Measurements from ENCODE around the gene IL1RAPL2.
"Not testable (repeated sequence)": the region's sequence is repeated elsewhere in the genome, so short reads cannot be mapped to it uniquely, and the experiment has no call there.

Gene IL1RAPL2

DNA sequence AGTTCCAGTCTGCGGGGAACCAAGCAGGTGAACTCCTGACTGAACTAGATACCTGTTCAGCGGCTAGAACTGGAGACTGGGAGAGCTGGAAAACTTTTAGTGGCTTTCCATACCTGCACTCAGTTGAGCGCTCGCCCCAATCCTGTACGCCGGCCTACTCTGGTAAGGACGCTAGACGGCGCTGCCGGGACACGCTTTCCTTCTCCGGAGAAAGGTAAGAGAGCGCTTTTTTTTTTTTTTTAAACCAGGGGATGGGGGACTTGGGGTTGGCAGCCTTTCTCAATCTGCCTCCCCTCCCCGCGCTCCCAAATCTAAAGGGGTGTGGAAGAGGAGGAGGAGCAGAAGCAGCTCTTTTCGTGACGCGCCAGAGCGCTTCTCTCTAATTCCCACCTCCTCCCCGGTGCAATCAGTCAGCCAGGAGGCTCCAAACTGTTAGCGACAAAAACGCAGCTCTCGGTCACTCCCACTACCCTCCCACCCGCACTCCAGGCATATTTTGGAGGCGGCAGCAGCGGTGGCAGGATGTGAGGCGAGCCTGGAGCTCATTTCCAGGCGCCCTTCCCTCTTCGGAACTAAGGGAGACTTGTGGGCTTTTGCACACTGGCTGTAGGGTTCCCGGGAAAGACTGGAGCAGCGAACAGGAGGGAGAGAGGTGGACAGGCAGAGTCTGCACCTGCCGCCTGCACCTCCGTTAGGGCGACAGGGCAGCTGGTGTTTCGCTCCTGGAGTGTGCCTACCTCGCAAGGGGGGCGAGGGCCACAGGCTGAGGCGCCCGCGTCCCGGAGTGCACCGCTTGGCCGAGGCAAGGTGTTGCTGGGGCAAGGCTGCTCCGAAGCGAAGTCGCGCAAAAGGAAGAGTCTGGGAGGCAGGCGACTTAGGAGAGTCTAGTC lies at the start of gene IL1RAPL2:
IL1RAPL2 (plus strand) TSS at position 409 of the 890 bp plus-strand sequence.
- Histone ChIP-seq H3K9me3 (ENCODE audit: control insufficient read depth, low read depth, low read length) (no peaks in the 10 kb centered on the region), H3K9ac (ENCODE audit: low read length) (peak within 1 kb of the TSS; percentile 9), H3K27me3 (ENCODE audit: control insufficient read depth, insufficient read depth, low read length) (peaks cover 65% of the 10 kb centered on the region), H3K36me3 (ENCODE audit: control insufficient read depth, low read depth, low read length) (no peaks in the 10 kb centered on the region), H3K27ac (ENCODE audit: low read length) (no peak within 1 kb of the TSS), H3K4me3 (ENCODE audit: low read length) (peak within 1 kb of the TSS; percentile 87), H3K4me1 (ENCODE audit: control insufficient read depth, low read depth, low read length) (peaks cover 4% of the 10 kb centered on the region)

DNA sequence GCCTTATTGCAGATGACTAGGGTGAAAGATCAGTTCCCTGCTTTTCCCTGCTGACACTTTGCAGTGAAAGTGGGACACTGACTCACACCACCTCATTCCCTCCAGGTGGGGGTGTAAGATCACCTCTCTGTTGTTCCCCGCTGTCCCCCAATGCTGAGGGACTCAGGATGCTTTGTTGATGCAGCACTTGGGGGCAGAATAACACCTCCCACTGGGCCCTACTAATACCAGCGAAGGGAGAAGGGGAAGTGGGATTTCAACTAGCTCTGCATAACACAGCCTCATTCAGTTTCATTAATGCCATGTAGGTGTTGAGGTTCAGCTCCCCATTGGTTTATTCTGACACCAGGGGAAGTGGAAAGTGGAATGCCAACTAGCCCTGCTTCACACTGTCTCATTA lies 43.6 kb upstream of the IL1RAPL2 start:
- H3K27ac ChIP-seq (ENCODE audit: low read length), result no peak overlapping the region
- no peaks in the 10 kb centered on the region for H3K36me3 ChIP-seq (ENCODE audit: control insufficient read depth, low read depth, low read length)
- H3K9me3 ChIP-seq (ENCODE audit: control insufficient read depth, low read depth, low read length), result no peaks in the 10 kb centered on the region
- no peak overlapping the region for H3K9ac ChIP-seq (ENCODE audit: low read length)
- H3K4me3 ChIP-seq (ENCODE audit: low read length), result no peak overlapping the region
- H3K4me1 ChIP-seq (ENCODE audit: control insufficient read depth, low read depth, low read length), result peaks cover 10% of the 10 kb centered on the region
- H3K27me3 ChIP-seq (ENCODE audit: control insufficient read depth, insufficient read depth, low read length), result no peaks in the 10 kb centered on the region

DNA sequence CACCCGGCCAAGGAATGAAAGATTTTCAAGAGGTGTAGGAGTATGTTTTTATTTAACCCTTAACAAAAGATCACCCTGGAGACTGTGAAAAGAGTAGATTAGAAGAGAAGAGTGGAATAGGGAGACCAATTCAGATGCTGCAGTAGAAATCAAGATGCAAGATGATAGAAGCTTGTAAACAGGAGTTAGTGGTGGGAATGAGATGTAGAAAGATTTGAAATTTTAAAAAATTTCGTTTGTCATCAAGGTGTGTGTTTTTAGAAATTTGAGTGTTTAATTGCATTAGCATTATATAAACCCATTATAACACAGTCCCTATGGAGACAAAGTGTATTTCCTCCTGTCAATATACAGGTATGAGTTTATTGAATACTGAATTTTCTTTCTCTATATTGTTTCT lies 42.1 kb upstream of the IL1RAPL2 start:
- Histone ChIP-seq H3K27me3 (ENCODE audit: control insufficient read depth, insufficient read depth, low read length) (no peaks in the 10 kb centered on the region), H3K9ac (ENCODE audit: low read length) (no peak overlapping the region), H3K4me1 (ENCODE audit: control insufficient read depth, low read depth, low read length) (peaks cover 10% of the 10 kb centered on the region), H3K4me3 (ENCODE audit: low read length) (no peak overlapping the region), H3K36me3 (ENCODE audit: control insufficient read depth, low read depth, low read length) (no peaks in the 10 kb centered on the region), H3K27ac (ENCODE audit: low read length) (no peak overlapping the region), H3K9me3 (ENCODE audit: control insufficient read depth, low read depth, low read length) (no peaks in the 10 kb centered on the region)

DNA sequence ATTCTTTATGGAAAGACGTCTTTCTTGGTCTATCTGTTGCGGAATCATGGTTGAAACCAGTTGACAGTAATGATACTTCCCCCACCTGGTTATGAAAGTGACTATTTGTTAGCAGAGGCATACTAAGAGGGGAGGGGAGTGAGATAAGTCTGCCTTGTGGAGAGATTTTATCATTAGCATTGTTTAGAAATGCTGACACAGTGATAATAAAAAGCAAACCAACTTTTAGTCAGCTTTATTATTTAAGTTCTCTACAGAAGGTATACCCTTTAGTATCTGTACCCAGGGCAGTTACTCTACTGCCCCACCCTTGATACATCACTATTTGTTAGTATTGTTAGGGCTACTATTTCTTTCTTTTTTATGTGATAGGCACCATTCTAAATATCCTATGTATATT lies 26.9 kb upstream of the IL1RAPL2 start:
- H3K4me3 ChIP-seq (ENCODE audit: low read length), result no peak overlapping the region
- H3K9me3 ChIP-seq (ENCODE audit: control insufficient read depth, low read depth, low read length), result no peaks in the 10 kb centered on the region
- no peaks in the 10 kb centered on the region for H3K4me1 ChIP-seq (ENCODE audit: control insufficient read depth, low read depth, low read length)
- H3K27ac ChIP-seq (ENCODE audit: low read length), result no peak overlapping the region
- H3K36me3 ChIP-seq (ENCODE audit: control insufficient read depth, low read depth, low read length), result no peaks in the 10 kb centered on the region
- no peaks in the 10 kb centered on the region for H3K27me3 ChIP-seq (ENCODE audit: control insufficient read depth, insufficient read depth, low read length)
- H3K9ac ChIP-seq (ENCODE audit: low read length), result no peak overlapping the region

DNA sequence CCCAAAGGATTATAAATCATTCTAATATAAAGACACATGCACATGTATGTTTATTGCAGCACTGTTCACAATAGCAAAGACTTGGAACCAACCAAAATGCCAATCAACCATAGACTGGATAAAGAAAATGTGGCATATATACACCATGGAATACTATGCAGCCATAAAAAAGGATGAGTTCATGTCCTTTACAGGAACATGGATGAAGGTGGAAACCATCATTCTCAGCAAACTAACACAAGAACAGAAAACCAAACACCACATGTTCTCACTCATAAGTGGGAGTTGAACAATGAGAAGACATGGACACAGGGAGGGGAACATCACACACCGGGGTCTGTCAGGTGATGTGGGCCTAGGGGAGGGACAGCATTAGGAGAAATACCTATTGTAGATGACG lies 23.6 kb upstream of the IL1RAPL2 start:
- not testable (repeated sequence) for H3K36me3 ChIP-seq (ENCODE audit: control insufficient read depth, low read depth, low read length); H3K27ac ChIP-seq (ENCODE audit: low read length); H3K9me3 ChIP-seq (ENCODE audit: control insufficient read depth, low read depth, low read length); H3K4me3 ChIP-seq (ENCODE audit: low read length); H3K4me1 ChIP-seq (ENCODE audit: control insufficient read depth, low read depth, low read length); H3K9ac ChIP-seq (ENCODE audit: low read length); H3K27me3 ChIP-seq (ENCODE audit: control insufficient read depth, insufficient read depth, low read length)

DNA sequence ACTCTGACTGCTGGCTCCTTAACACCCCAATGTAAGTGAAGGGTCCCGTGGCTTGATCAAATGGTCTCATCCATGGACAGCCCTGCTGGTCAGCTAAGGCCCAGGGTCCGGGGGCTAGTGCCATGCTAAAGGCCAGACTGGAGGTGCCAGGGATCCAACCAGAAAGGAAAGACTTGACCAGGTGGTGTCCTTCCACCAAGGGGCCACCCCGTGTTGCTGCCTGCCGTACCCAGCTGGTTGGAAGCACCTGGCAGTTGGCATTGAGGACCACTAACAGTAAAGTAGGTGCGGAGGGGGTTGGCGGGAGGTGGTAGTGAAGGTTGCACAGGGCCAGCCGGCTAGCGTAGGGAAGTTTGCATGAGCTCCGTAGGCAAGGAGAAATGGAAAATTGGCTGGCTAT lies 1.7 kb upstream of the IL1RAPL2 start:
- H3K27me3 ChIP-seq (ENCODE audit: control insufficient read depth, insufficient read depth, low read length), result peaks cover 48% of the 10 kb centered on the region
- H3K9me3 ChIP-seq (ENCODE audit: control insufficient read depth, low read depth, low read length), result no peaks in the 10 kb centered on the region
- peaks cover 4% of the 10 kb centered on the region for H3K4me1 ChIP-seq (ENCODE audit: control insufficient read depth, low read depth, low read length)
- no peaks in the 10 kb centered on the region for H3K36me3 ChIP-seq (ENCODE audit: control insufficient read depth, low read depth, low read length)
- H3K9ac ChIP-seq (ENCODE audit: low read length), result no peak overlapping the region
- no peak overlapping the region for H3K27ac ChIP-seq (ENCODE audit: low read length)
- H3K4me3 ChIP-seq (ENCODE audit: low read length), result no peak overlapping the region

DNA sequence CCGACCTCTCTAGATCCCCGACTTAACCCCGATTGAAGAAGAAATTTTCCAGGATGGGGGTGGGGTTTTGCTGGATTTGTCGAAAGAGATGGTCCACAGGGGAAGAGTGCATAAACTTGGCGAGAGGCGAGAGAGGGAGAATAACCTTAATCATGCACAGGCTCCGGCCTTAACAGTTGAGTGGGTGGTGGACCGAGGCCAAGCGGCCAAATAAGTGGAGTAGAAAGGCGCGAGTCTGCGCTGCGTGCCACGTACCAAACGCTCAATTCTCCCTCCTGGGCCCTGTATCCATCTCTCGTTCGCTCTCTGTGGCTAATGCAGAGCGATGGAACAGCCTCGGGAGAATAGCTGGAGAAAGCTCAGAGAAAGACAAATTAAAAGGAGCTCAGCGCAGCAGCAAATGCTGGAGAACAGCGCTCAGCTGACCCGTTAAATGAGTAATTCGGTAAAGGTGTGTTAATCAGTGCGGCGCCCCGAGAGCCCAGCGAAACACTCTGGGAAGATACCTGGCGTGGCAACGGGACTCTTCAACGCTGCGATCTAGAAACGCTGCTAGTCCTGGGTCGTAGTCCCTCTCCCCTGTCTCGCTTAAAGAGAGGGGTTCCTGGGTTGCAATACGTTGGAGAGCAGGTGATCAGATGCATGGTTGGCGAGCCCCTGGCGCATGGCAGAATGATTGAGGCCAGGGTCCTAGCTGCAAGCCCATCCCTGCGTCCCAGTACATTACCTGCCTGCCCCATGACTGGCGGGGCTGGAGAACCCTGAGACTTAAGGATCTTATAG lies 887 bp upstream of the IL1RAPL2 start:
- H3K4me3 ChIP-seq (ENCODE audit: low read length), result no peak overlapping the region
- H3K9ac ChIP-seq (ENCODE audit: low read length), result no peak overlapping the region
- peaks cover 4% of the 10 kb centered on the region for H3K4me1 ChIP-seq (ENCODE audit: control insufficient read depth, low read depth, low read length)
- H3K36me3 ChIP-seq (ENCODE audit: control insufficient read depth, low read depth, low read length), result no peaks in the 10 kb centered on the region
- peaks cover 56% of the 10 kb centered on the region for H3K27me3 ChIP-seq (ENCODE audit: control insufficient read depth, insufficient read depth, low read length)
- H3K9me3 ChIP-seq (ENCODE audit: control insufficient read depth, low read depth, low read length), result no peaks in the 10 kb centered on the region
- H3K27ac ChIP-seq (ENCODE audit: low read length), result no peak overlapping the region

DNA sequence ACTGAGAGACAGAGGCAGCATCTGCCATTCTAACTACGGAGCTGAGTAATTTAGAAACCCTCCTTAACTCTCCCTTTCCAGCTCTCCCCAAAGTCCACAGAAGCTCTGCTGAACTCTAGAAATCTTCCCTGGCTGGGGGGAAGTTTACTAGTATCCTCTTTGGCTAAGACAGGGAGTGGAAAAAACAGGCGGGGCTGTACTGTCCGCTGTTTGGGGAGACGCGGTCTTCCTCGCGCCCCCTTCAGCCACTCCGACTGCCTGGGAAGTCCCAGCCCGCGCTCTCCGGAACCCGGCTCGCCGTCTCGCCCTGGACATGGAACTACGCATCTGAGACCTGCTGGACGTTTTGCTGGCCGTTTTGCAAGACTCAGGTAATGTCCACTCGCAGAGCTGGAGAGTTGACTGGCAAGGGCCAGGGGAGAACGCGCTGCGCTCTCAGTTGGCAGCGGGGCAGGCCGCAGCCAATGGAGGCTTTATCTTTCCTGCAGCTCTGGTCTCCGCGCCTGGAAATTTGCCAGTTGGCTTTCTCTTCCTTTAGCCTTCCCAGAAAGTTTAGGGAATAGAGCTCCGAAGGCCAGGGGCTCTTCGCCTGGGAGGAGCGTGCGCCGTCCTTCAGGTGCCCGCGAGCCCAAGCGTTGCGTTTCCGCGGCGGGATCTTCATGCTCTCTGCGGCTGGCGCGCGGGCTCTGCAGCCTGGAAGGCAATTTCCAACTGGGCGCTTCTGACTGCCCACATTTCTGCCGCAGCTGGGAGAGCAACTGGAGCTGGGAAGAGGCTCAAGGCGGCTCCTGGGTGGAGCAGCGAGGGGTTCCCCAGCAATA lies 892 bp downstream of the IL1RAPL2 start:
- Histone ChIP-seq H3K4me3 (ENCODE audit: low read length) (peak overlapping the region; percentile 87), H3K27me3 (ENCODE audit: control insufficient read depth, insufficient read depth, low read length) (peaks cover 66% of the 10 kb centered on the region), H3K36me3 (ENCODE audit: control insufficient read depth, low read depth, low read length) (no peaks in the 10 kb centered on the region), H3K4me1 (ENCODE audit: control insufficient read depth, low read depth, low read length) (peaks cover 4% of the 10 kb centered on the region), H3K9ac (ENCODE audit: low read length) (peak overlapping the region; percentile 9), H3K9me3 (ENCODE audit: control insufficient read depth, low read depth, low read length) (no peaks in the 10 kb centered on the region), H3K27ac (ENCODE audit: low read length) (no peak overlapping the region)

DNA sequence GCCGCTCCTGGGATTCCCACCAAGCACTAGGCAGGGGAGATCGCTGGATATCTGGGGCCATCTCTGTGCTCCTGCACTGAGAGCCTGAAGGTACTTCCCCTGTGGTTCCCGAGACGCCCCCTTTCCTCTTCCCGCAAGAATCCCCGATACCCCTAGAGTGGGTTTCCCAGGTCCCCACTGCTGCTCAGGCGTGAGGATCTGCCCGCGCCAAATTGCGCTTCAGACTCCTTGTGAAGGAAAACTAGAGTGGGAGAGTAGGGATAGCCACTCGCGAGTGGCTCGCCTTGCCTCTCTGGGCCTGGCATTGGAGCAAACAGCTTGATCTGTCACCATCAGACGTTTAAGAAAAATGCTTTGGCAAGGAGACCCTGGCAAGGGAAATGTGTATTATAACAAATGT lies 1.5 kb downstream of the IL1RAPL2 start:
- H3K9me3 ChIP-seq (ENCODE audit: control insufficient read depth, low read depth, low read length), result no peaks in the 10 kb centered on the region
- peak overlapping the region; percentile 87 for H3K4me3 ChIP-seq (ENCODE audit: low read length)
- peaks cover 4% of the 10 kb centered on the region for H3K4me1 ChIP-seq (ENCODE audit: control insufficient read depth, low read depth, low read length)
- no peaks in the 10 kb centered on the region for H3K36me3 ChIP-seq (ENCODE audit: control insufficient read depth, low read depth, low read length)
- H3K27me3 ChIP-seq (ENCODE audit: control insufficient read depth, insufficient read depth, low read length), result peaks cover 66% of the 10 kb centered on the region
- H3K9ac ChIP-seq (ENCODE audit: low read length), result no peak overlapping the region
- H3K27ac ChIP-seq (ENCODE audit: low read length), result no peak overlapping the region

DNA sequence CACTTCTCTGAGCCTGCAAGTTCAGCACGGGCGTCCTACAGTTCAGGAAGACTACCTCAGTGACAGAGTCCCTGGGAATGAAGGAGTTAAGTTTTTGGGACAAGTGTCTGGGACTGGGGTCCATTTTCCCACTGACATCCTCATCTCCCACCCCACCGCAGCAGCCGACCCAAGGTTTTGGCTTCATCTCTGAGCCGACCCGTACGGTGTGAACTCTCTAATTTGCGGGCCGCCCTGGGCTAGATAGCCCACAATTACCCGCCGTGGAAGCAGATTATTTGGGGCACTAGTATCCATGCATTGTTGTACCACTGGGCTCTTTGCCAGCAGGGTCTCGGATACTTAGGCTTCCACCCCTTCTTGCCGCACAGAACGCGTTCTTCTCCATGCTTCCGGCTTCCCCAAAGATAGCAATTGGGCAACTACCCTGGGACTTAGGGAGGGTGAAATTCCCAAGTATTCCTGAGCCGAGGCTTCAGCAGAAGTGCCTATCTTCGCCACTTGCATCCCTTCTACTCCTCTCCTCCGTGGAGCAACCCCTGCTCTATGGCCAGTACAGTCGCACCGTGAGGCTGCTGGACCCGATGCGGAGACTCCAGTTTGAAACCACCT lies 2.4 kb downstream of the IL1RAPL2 start:
- Histone ChIP-seq H3K9me3 (ENCODE audit: control insufficient read depth, low read depth, low read length) (no peaks in the 10 kb centered on the region), H3K4me3 (ENCODE audit: low read length) (peak overlapping the region; percentile 87), H3K4me1 (ENCODE audit: control insufficient read depth, low read depth, low read length) (peaks cover 4% of the 10 kb centered on the region), H3K36me3 (ENCODE audit: control insufficient read depth, low read depth, low read length) (no peaks in the 10 kb centered on the region), H3K27ac (ENCODE audit: low read length) (no peak overlapping the region), H3K9ac (ENCODE audit: low read length) (no peak overlapping the region), H3K27me3 (ENCODE audit: control insufficient read depth, insufficient read depth, low read length) (peaks cover 66% of the 10 kb centered on the region)
